Measurements from ENCODE around the gene BPIFB3.

DNA sequence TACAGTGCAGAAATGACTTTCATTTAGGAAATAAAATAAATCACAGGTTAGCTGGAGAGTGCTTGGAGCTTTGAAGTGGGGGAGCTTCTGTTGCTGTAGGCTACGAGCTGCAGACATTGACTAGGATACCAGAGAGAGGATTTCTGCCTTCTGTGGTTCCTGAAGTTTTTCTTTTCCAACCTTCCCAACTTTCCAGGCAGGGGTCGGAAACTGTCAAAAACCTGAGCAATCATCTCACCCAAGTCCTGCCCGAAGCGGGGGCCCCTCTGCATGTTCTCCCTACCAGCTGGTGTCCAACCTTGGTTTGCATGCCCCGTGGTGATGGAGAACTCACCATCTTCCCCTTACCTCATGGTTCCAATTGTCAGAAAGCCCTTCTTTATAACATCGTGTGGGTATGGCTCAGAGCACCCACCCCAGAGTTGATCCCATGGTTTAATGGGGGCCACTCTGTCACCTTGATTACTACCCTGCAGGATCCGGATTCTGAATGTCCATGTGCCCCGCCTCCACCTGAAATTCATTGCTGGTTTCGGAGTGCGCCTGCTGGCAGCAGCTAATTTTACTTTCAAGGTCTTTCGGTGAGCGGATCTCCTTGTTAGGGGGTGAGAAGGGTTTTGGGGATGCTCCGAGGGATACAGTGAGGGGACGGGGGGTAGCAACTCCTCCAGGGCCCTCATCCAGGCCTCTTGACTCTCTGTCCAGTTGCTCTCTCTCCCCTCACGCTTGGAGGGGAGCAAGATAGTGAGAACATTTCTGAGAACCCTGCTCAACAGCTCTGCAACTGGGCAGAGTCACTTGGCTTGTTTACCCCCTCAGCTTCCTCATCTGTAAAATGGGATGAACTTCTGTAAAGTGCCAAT lies 41.1 kb upstream of the BPIFB3 start:
- TF ChIP-seq, protein P1, sequence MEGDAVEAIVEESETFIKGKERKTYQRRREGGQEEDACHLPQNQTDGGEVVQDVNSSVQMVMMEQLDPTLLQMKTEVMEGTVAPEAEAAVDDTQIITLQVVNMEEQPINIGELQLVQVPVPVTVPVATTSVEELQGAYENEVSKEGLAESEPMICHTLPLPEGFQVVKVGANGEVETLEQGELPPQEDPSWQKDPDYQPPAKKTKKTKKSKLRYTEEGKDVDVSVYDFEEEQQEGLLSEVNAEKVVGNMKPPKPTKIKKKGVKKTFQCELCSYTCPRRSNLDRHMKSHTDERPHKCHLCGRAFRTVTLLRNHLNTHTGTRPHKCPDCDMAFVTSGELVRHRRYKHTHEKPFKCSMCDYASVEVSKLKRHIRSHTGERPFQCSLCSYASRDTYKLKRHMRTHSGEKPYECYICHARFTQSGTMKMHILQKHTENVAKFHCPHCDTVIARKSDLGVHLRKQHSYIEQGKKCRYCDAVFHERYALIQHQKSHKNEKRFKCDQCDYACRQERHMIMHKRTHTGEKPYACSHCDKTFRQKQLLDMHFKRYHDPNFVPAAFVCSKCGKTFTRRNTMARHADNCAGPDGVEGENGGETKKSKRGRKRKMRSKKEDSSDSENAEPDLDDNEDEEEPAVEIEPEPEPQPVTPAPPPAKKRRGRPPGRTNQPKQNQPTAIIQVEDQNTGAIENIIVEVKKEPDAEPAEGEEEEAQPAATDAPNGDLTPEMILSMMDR (IDR thresholded peaks at IDR 0.05; ENCODE audit: low read depth, low read length, poor library complexity, severe bottlenecking), result no peak
- TF ChIP-seq EZH2phosphoT487 (IDR thresholded peaks at IDR 0.05; ENCODE audit: borderline replicate concordance, low read length), result no peak
